ENCODE results near the gene MAX.

- TF ChIP-seq SMARCE1 (IDR thresholded peaks at IDR 0.05) = no peak
- TF ChIP-seq DNMT1 (IDR thresholded peaks at IDR 0.05) = no peak
- TF ChIP-seq PURB (CRISPR knock-in tag; IDR thresholded peaks at IDR 0.05; ENCODE audit: low read depth) = no peak
- TF ChIP-seq XRCC4 (IDR thresholded peaks at IDR 0.05; ENCODE audit: extremely low read depth, insufficient read depth, insufficient read length) = no peak
- no peak for TF ChIP-seq TAF7 (tag; IDR thresholded peaks at IDR 0.05)
- no peak for TF ChIP-seq CHD7 (IDR thresholded peaks at IDR 0.05; ENCODE audit: low read depth, low read length)
- no peak for TF ChIP-seq EZH2 (IDR thresholded peaks at IDR 0.05; ENCODE audit: borderline replicate concordance, low read depth, low read length)
Measured at GRCh38 chr14:65128096-65128495, 25.8 kb upstream of the MAX start.

Data from K562 (cell line).